HCT116 (cell line): ENCODE data around the gene PROSER3. TPM values are rescaled to one million over a fixed set of nuclear protein-coding genes. Genes with fewer than 3 reads are reported as not detected.

ENCODE experiments used
- ATAC-seq: fragments of 200-7000 bp; cut with Tn5 transposase; 2 replicates; pipeline ENCODE4 v1.9.1; 2020; ENCODE audit warnings: mild to moderate bottlenecking, moderate library complexity
- BruUV-seq: library from RNA; stranded (reverse); fragments of 400-500 nt; replicated peaks from 2 replicates; lab custom pipeline; 2021; lab: Mats Ljungman, UMichigan
- CTCF ChIA-PET: fragments of 300-600 bp; sonication (Branson Sonifier 250); formaldehyde crosslinking; loops from one replicate; lab custom pipeline; 2021; ENCODE audit warnings: antibody characterized with exemption; lab: Charles Lee
- POLR2A ChIA-PET: fragments of 300-600, 350-600 bp; sonication (Branson Sonifier 250); formaldehyde crosslinking; loops from one replicate; lab custom pipeline; 2021; ENCODE audit warnings: antibody characterized with exemption; lab: Charles Lee
- RAD21 ChIA-PET, 2 experiments: fragments of 300-600 bp; sonication (Branson Sonifier 250); formaldehyde crosslinking; loops; one replicate each; lab custom pipeline; 2023; ENCODE audit warnings: low total read pairs in 2 of 2; ENCODE audit not compliant: uncharacterized antibody in 2 of 2, unreplicated experiment in 2 of 2, low non-redundant PET in 1 of 2; lab: Charles Lee
- DNase-seq: peaks from one replicate; pipeline ENCODE4 v3.0.0-alpha.2; 2010; ENCODE audit warnings: low read depth, low spot score
- H2AFZ ChIP-seq: fragments of 200-600 bp; shearing (Covaris generic), sonication (generic); 2 replicates; pipeline ENCODE4 v1.6.1; 2017; ENCODE audit warnings: low read depth, mixed run types, mixed read lengths, antibody characterized with exemption, low read length; ENCODE audit not compliant: poor library complexity, severe bottlenecking
- H3K27ac ChIP-seq: 2 replicates; pipeline ENCODE4 v1.5.1; 2012; ENCODE audit warnings: low read depth, low read length
- H3K27me3 ChIP-seq: fragments of 200-600 bp; sonication (generic); 2 replicates; pipeline ENCODE4 v1.6.1; 2016; ENCODE audit warnings: mixed run types, low read length, mixed read lengths; ENCODE audit not compliant: insufficient read depth
- H3K36me3 ChIP-seq, 2 experiments: fragments of 200-500 bp in 1 of 2; fragments of 200-600 bp in 1 of 2; sonication (Bioruptor generic) in 1 of 2; sonication (generic) in 1 of 2; 2 replicates each; pipeline versions ENCODE4 v1.5.1 to v1.6.1; 2014 to 2016; ENCODE audit warnings: low read length in 2 of 2, inconsistent platforms in 1 of 2, mixed read lengths in 1 of 2, mixed run types in 1 of 2; ENCODE audit not compliant: insufficient read depth in 2 of 2, control insufficient read depth in 1 of 2
- H3K4me1 ChIP-seq, 2 experiments: fragments of 200-600 bp in 1 of 2; sonication (generic) in 1 of 2; 2 replicates each; pipeline versions ENCODE4 v1.5.1 to v1.6.1; 2012 to 2017; ENCODE audit warnings: low read length in 2 of 2, inconsistent platforms in 1 of 2, mild to moderate bottlenecking in 1 of 2, mixed read lengths in 1 of 2, mixed run types in 1 of 2, moderate library complexity in 1 of 2; ENCODE audit not compliant: insufficient read depth in 2 of 2, control insufficient read depth in 1 of 2
- H3K4me2 ChIP-seq: fragments of 200-600 bp; sonication (generic); 2 replicates; pipeline ENCODE4 v1.6.1; 2017; ENCODE audit warnings: mixed run types, low read length, mixed read lengths
- H3K4me3 ChIP-seq, 2 experiments: fragments of 200-600 bp in 1 of 2; sonication (generic) in 1 of 2; replicated peaks in 1 of 2; 2 replicates each; pipeline ENCODE4 v1.5.1; 2011 to 2016; ENCODE audit warnings: low read length in 2 of 2, control low read depth in 1 of 2, low read depth in 1 of 2, mild to moderate bottlenecking in 1 of 2, mixed read lengths in 1 of 2, mixed run types in 1 of 2
- H3K79me2 ChIP-seq: fragments of 200-600 bp; sonication (generic); 2 replicates; pipeline ENCODE4 v1.6.1; 2017; ENCODE audit warnings: mild to moderate bottlenecking, mixed run types, low read length, moderate library complexity, mixed read lengths; ENCODE audit not compliant: insufficient read depth
- H3K9ac ChIP-seq: fragments of 200-600 bp; sonication (generic); 2 replicates; pipeline ENCODE4 v1.6.1; 2016; ENCODE audit warnings: low read length, mixed read lengths
- H3K9me2 ChIP-seq: fragments of 200-600 bp; sonication (generic), shearing (Covaris generic); 2 replicates; pipeline ENCODE4 v1.6.1; 2017; ENCODE audit warnings: mixed run types, mild to moderate bottlenecking, moderate library complexity; ENCODE audit not compliant: insufficient read depth
- H3K9me3 ChIP-seq, 2 experiments: fragments of 200-500 bp in 1 of 2; fragments of 200-600 bp in 1 of 2; sonication (Bioruptor generic) in 1 of 2; sonication (generic) in 1 of 2; 2 replicates each; pipeline ENCODE4 v1.6.1; 2014 to 2017; ENCODE audit warnings: low read length in 2 of 2, mixed read lengths in 2 of 2, inconsistent platforms in 1 of 2, low read depth in 1 of 2, mild to moderate bottlenecking in 1 of 2, mixed run types in 1 of 2, moderate library complexity in 1 of 2; ENCODE audit not compliant: control insufficient read depth in 1 of 2, insufficient read depth in 1 of 2
- H4K20me1 ChIP-seq: fragments of 200-600 bp; sonication (generic), shearing (Covaris generic); 2 replicates; pipeline ENCODE4 v1.6.1; 2017; ENCODE audit warnings: mixed run types, mild to moderate bottlenecking, moderate library complexity; ENCODE audit not compliant: insufficient read depth
- CEBPB ChIP-seq: IDR thresholded peaks from 2 replicates; pipeline ENCODE4 v1.6.1; 2012; ENCODE audit warnings: low read depth
- EGR1 ChIP-seq: IDR thresholded peaks from 2 replicates; pipeline ENCODE4 v1.6.1; 2012; ENCODE audit warnings: low read depth
- ELF1 ChIP-seq: IDR thresholded peaks from 2 replicates; pipeline ENCODE4 v1.6.1; 2012; ENCODE audit warnings: low read depth, borderline replicate concordance
- EZH2 ChIP-seq: fragments of 200-600 bp; sonication (generic); IDR thresholded peaks from 2 replicates; pipeline ENCODE4 v1.6.1; 2017; ENCODE audit warnings: antibody characterized with exemption, mixed run types
- EZH2phosphoT487 ChIP-seq: fragments of 200-600 bp; IDR thresholded peaks from 2 replicates; pipeline ENCODE4 v1.6.1; 2018; ENCODE audit warnings: antibody characterized with exemption, borderline replicate concordance
- FOSL1 ChIP-seq: IDR thresholded peaks from 2 replicates; pipeline ENCODE4 v1.6.1; 2012; ENCODE audit warnings: low read depth
- JUND ChIP-seq: IDR thresholded peaks from 2 replicates; pipeline ENCODE4 v1.6.1; 2012
- POLR2A ChIP-seq: IDR thresholded peaks from 2 replicates; pipeline ENCODE4 v1.7.0; 2011; ENCODE audit warnings: borderline replicate concordance; ENCODE audit not compliant: insufficient read depth, insufficient read length; ENCODE audit errors: extremely low read depth
- SP1 ChIP-seq: IDR thresholded peaks from 2 replicates; pipeline ENCODE4 v1.6.1; 2012; ENCODE audit warnings: low read depth
- TCF7L2 ChIP-seq: IDR thresholded peaks from 2 replicates; pipeline ENCODE4 v1.7.0; 2011; ENCODE audit warnings: borderline replicate concordance, inconsistent platforms; ENCODE audit not compliant: insufficient read depth, insufficient read length; ENCODE audit errors: extremely low read depth
- YY1 ChIP-seq: IDR thresholded peaks from 2 replicates; pipeline ENCODE4 v1.6.1; 2011; ENCODE audit warnings: low read length, low read depth, moderate library complexity, mild to moderate bottlenecking; ENCODE audit not compliant: insufficient replicate concordance; ENCODE audit errors: extremely low read depth
- ZNF274 ChIP-seq: fragments of 200-500 bp; sonication (Bioruptor generic); IDR thresholded peaks from 2 replicates; pipeline ENCODE4 v1.6.1; 2014; ENCODE audit warnings: mild to moderate bottlenecking, low read depth, low read length, inconsistent platforms
- intact Hi-C: fragments of 100-400 bp; cut with micrococcal nuclease; formaldehyde crosslinking; loops from 2 replicates; pipeline ENCODE4 v1.10.0; 2022
- total RNA-seq: library from RNA; stranded (reverse); gene quantifications from one replicate; pipeline ENCODE4 v1.2.1, GENCODE V29; 2021; ENCODE audit not compliant: unreplicated experiment
- TF ChIP-seq, protein P1 (sequence below): IDR thresholded peaks from 2 replicates; pipeline ENCODE4 v1.6.1; 2011; ENCODE audit warnings: mild to moderate bottlenecking, low read length, moderate library complexity; ENCODE audit not compliant: insufficient replicate concordance; ENCODE audit errors: extremely low read depth
- TF ChIP-seq, protein P2 (sequence below): IDR thresholded peaks from 2 replicates; pipeline ENCODE4 v1.6.1; 2012
- TF ChIP-seq, protein P3 (sequence below): IDR thresholded peaks from 2 replicates; pipeline ENCODE4 v1.6.1; 2012; ENCODE audit warnings: low read depth

The PROSER3 gene
- total RNA-seq, 1 experiment from 2014 or later: 42.5 TPM

DNA sequence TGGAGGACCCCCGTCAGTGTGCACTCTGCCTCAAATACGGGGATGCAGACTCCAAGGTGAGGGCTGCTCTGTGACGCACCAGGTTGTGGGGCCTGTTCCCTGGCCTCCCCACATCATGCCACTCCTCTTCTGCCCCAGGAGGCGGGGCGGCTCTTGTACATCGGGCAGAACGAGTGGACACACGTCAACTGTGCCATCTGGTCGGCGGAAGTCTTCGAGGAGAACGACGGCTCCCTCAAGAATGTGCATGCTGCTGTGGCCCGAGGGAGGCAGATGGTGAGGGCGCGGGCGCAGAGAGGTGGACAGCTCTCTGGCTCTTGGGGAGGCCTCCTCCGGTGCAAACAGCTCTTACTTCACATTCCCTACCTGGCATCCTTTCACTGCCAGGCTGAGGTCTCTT is 29.0 kb upstream of the PROSER3 start:
- no peaks in the 10 kb centered on the region for H3K4me1 ChIP-seq
- DNase-seq (no peak), ATAC-seq (no peak)
- peaks cover 55 to 65% of the 10 kb centered on the region in 2 experiments for H3K36me3 ChIP-seq
- no peaks in the 10 kb centered on the region for H3K79me2 ChIP-seq
- H3K9me2 ChIP-seq: no peaks in the 10 kb centered on the region
- no peaks in the 10 kb centered on the region for H4K20me1 ChIP-seq
- H2AFZ ChIP-seq: no peak overlapping the region
- BruUV-seq: no TSS peak
- intact Hi-C loops: no loop called here
- CTCF ChIA-PET: no interaction called here
- no peak for TF ChIP-seq EZH2
- TF ChIP-seq, protein P1, sequence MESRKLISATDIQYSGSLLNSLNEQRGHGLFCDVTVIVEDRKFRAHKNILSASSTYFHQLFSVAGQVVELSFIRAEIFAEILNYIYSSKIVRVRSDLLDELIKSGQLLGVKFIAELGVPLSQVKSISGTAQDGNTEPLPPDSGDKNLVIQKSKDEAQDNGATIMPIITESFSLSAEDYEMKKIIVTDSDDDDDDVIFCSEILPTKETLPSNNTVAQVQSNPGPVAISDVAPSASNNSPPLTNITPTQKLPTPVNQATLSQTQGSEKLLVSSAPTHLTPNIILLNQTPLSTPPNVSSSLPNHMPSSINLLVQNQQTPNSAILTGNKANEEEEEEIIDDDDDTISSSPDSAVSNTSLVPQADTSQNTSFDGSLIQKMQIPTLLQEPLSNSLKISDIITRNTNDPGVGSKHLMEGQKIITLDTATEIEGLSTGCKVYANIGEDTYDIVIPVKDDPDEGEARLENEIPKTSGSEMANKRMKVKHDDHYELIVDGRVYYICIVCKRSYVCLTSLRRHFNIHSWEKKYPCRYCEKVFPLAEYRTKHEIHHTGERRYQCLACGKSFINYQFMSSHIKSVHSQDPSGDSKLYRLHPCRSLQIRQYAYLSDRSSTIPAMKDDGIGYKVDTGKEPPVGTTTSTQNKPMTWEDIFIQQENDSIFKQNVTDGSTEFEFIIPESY: no peak
- TF ChIP-seq ZNF274: no peak
- TF ChIP-seq EZH2phosphoT487: no peak
- TF ChIP-seq SP1: no peak
- TF ChIP-seq, protein P2, sequence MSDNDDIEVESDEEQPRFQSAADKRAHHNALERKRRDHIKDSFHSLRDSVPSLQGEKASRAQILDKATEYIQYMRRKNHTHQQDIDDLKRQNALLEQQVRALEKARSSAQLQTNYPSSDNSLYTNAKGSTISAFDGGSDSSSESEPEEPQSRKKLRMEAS: no peak
- TF ChIP-seq, protein P3, sequence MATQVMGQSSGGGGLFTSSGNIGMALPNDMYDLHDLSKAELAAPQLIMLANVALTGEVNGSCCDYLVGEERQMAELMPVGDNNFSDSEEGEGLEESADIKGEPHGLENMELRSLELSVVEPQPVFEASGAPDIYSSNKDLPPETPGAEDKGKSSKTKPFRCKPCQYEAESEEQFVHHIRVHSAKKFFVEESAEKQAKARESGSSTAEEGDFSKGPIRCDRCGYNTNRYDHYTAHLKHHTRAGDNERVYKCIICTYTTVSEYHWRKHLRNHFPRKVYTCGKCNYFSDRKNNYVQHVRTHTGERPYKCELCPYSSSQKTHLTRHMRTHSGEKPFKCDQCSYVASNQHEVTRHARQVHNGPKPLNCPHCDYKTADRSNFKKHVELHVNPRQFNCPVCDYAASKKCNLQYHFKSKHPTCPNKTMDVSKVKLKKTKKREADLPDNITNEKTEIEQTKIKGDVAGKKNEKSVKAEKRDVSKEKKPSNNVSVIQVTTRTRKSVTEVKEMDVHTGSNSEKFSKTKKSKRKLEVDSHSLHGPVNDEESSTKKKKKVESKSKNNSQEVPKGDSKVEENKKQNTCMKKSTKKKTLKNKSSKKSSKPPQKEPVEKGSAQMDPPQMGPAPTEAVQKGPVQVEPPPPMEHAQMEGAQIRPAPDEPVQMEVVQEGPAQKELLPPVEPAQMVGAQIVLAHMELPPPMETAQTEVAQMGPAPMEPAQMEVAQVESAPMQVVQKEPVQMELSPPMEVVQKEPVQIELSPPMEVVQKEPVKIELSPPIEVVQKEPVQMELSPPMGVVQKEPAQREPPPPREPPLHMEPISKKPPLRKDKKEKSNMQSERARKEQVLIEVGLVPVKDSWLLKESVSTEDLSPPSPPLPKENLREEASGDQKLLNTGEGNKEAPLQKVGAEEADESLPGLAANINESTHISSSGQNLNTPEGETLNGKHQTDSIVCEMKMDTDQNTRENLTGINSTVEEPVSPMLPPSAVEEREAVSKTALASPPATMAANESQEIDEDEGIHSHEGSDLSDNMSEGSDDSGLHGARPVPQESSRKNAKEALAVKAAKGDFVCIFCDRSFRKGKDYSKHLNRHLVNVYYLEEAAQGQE: no peak
- TF ChIP-seq EGR1: no peak
- no peak for TF ChIP-seq JUND
- TF ChIP-seq CEBPB: no peak
- TF ChIP-seq TCF7L2: no peak
- no peak for TF ChIP-seq YY1
- TF ChIP-seq ELF1: no peak
- no peak for TF ChIP-seq POLR2A
- TF ChIP-seq FOSL1: no peak
- no peaks in the 10 kb centered on the region for H3K27me3 ChIP-seq
- no peak overlapping the region for H3K9ac ChIP-seq
- POLR2A ChIA-PET: no interaction called here
- H3K4me3 ChIP-seq: no peak overlapping the region
- H3K27ac ChIP-seq: no peak overlapping the region
- H3K9me3 ChIP-seq: no peaks in the 10 kb centered on the region
- H3K4me2 ChIP-seq: no peak overlapping the region
- RAD21 ChIA-PET: no interaction called here
